ENCODE results near the gene TSEN54. TPM values are rescaled to one million over a fixed set of nuclear protein-coding genes. Genes with fewer than 3 reads are reported as not detected.

TSEN54 gene
- total RNA-seq, 1 experiment from 2014 or later: 44.5 TPM

DNA sequence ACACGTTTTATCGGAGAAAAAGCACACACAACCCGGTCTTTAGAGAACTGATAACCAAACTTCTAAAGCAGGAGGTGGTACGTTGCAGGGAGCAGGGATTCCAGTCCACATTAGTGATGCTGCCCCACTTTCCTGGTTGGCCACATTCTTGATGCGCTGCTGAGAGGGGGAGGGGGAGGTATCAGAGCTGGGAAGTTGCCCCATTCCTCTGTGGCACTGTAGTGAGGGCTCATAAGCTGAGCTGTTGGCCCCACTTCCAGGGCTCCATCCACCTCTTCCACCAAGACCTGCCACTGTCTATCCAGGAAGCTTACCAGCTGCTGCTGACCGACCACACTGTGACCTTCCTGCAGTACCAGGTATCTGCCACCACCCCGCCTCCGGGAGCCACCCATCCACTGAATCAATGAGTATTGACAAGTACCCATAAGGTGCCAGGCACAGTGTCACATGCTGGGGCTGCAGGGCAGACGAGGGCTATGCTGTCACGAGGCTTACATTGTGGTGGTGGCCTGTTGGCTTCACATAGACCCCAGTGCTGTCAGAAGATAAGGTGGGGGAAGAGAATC is 1.1 kb downstream of the TSEN54 start:
- peak overlapping the region; percentile 76 for H3K4me2 ChIP-seq (ENCODE audit: insufficient read depth, insufficient read length, low read length)
- H3K56ac ChIP-seq (ENCODE audit: insufficient read length, low read depth, low read length): no peak overlapping the region
- H2AFZ ChIP-seq (ENCODE audit: low read length): no peak overlapping the region
- H3K27ac Mint-ChIP-seq: no peak overlapping the region; a peak in 1 of 7 replicates
- no peak overlapping the region for H3K14ac ChIP-seq (ENCODE audit: insufficient read depth, low read length)
- no peak overlapping the region for H3K18ac ChIP-seq (ENCODE audit: insufficient read length, low read depth, low read length)
- no peaks in the 10 kb centered on the region for H3K27me3 ChIP-seq (ENCODE audit: insufficient read depth, low read length)
- H4K91ac ChIP-seq (ENCODE audit: insufficient read length, low read depth, low read length): no peak overlapping the region
- WGBS (ENCODE audit: extremely low coverage, insufficient read length, low lambda C conversion rate): no CpG with 5 or more reads among the region's 10 CpGs
- H3K9ac ChIP-seq (ENCODE audit: extremely low read depth, insufficient read length, low read length): no peak overlapping the region
- no peak overlapping the region for H3K4ac ChIP-seq (ENCODE audit: low read depth, low read length)
- no peaks in the 10 kb centered on the region for H3K79me1 ChIP-seq (ENCODE audit: insufficient read depth, low read depth, low read length, poor library complexity, severe bottlenecking)
- H3K4me1 ChIP-seq (ENCODE audit: insufficient read depth, low read length): no peaks in the 10 kb centered on the region; the same call in 1 of the 2 replicates
- H2BK15ac ChIP-seq (ENCODE audit: low read depth, low read length): no peak overlapping the region
- H3K9me3 ChIP-seq (ENCODE audit: control insufficient read depth, low read depth, low read length): no peaks in the 10 kb centered on the region
- H3K36me3 Mint-ChIP-seq (ENCODE audit: insufficient read depth in 1 of 3, low read depth in 3 of 3): peaks cover 13 to 51% (median 46%) of the 10 kb centered on the region in 3 experiments; a peak in 6 of 7 replicates
- H2BK120ac ChIP-seq (ENCODE audit: low read depth, low read length, poor library complexity, severe bottlenecking): no peak overlapping the region
- no peaks in the 10 kb centered on the region; the same call in 1 of the 2 replicates for H3K27me3 Mint-ChIP-seq (ENCODE audit: low read depth)
- peaks cover 8% of the 10 kb centered on the region for H3K23me2 ChIP-seq (ENCODE audit: insufficient read length, low read depth, low read length, poor library complexity, severe bottlenecking)
- peak; percentile 71 for DNase-seq
- no peaks in the 10 kb centered on the region for H3K9me3 Mint-ChIP-seq
- H2AK5ac ChIP-seq (ENCODE audit: insufficient read length, low read length): no peak overlapping the region
- H3K27ac ChIP-seq (ENCODE audit: insufficient read length, low read depth, low read length): no peak overlapping the region
- H4K5ac ChIP-seq (ENCODE audit: insufficient read length, low read depth, low read length): no peak overlapping the region
- H3T11ph ChIP-seq (ENCODE audit: low read length): no peak overlapping the region
- peak; percentile 23; the same call in 2 of the 3 replicates for TF ChIP-seq CTCF (conservative IDR thresholded peaks at IDR 0.05)
- H4K20me1 ChIP-seq (ENCODE audit: control insufficient read depth, insufficient read depth, insufficient read length): no peaks in the 10 kb centered on the region
- no peak overlapping the region for H2BK12ac ChIP-seq (ENCODE audit: insufficient read length, low read depth, low read length)
- H3K23ac ChIP-seq (ENCODE audit: insufficient read length, low read depth, low read length): no peak overlapping the region
- no peak overlapping the region for H2BK20ac ChIP-seq (ENCODE audit: low read depth, low read length, poor library complexity, severe bottlenecking)
- no peak overlapping the region for H2BK5ac ChIP-seq (ENCODE audit: insufficient read length, low read length)
- peaks cover 17 to 26% of the 10 kb centered on the region in 2 experiments for H3K4me1 Mint-ChIP-seq
- no peaks in the 10 kb centered on the region; the same call in 1 of the 2 replicates for H3K79me2 ChIP-seq (ENCODE audit: insufficient read depth, low read length)
- peak overlapping the region; percentile 85 to 89 for H3K4me3 Mint-ChIP-seq
- no peak overlapping the region for H4K8ac ChIP-seq (replicated peaks; ENCODE audit: insufficient read length, low read depth, low read length)

All from H9 (cell line).